ENCODE data around the gene ZNF580. TPM values are rescaled to one million over a fixed set of nuclear protein-coding genes. Genes with fewer than 3 reads are reported as not detected.
A peak's percentile ranks its signal among the peaks of the same experiment; 100 is the strongest.

Gene ZNF580
- total RNA-seq, 1 experiment from 2014 or later: 22.8 TPM

DNA sequence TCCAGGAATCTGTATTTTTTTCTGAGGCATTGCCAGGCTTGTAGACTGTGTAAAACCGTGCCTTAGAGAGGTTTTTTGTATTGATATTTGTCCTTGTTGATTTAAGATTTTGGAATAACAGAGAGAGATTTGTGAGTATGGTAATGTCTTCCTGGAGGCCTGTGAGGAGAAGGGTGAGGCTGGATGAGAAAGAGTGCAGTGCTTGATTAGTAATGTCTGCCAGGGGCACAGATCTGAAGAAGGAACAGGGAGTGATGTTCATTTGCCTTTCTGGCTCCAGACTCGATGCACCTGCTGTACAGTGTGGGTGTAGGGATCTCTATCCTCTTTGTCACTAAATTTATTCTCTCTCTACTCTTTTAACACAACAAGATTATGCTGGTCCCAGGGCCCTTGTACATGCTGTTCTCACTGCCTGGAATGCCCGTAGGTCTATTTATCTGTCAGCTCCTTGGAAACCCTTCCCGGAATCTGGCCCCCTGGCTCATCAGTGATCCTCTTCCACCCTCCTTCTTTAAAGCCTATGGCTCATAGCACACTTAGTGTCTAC, 45.7 kb upstream of the ZNF580 start:
- H2BK15ac ChIP-seq (ENCODE audit: low read depth, low read length): no peak overlapping the region
- H3K27me3 ChIP-seq (ENCODE audit: insufficient read depth, low read length): no peaks in the 10 kb centered on the region
- no peak overlapping the region for H3K18ac ChIP-seq (ENCODE audit: insufficient read length, low read depth, low read length)
- H4K20me1 ChIP-seq (ENCODE audit: control insufficient read depth, insufficient read depth, insufficient read length): peaks cover 2% of the 10 kb centered on the region
- H3K23me2 ChIP-seq (ENCODE audit: insufficient read length, low read depth, low read length, poor library complexity, severe bottlenecking): no peaks in the 10 kb centered on the region
- no peak overlapping the region for H3K23ac ChIP-seq (ENCODE audit: insufficient read length, low read depth, low read length)
- TF ChIP-seq, protein P1, sequence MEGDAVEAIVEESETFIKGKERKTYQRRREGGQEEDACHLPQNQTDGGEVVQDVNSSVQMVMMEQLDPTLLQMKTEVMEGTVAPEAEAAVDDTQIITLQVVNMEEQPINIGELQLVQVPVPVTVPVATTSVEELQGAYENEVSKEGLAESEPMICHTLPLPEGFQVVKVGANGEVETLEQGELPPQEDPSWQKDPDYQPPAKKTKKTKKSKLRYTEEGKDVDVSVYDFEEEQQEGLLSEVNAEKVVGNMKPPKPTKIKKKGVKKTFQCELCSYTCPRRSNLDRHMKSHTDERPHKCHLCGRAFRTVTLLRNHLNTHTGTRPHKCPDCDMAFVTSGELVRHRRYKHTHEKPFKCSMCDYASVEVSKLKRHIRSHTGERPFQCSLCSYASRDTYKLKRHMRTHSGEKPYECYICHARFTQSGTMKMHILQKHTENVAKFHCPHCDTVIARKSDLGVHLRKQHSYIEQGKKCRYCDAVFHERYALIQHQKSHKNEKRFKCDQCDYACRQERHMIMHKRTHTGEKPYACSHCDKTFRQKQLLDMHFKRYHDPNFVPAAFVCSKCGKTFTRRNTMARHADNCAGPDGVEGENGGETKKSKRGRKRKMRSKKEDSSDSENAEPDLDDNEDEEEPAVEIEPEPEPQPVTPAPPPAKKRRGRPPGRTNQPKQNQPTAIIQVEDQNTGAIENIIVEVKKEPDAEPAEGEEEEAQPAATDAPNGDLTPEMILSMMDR (conservative IDR thresholded peaks at IDR 0.05): no peak
- H3K9me3 ChIP-seq (ENCODE audit: control insufficient read depth, low read depth, low read length): no peaks in the 10 kb centered on the region
- no peak overlapping the region for H3K9ac ChIP-seq (ENCODE audit: extremely low read depth, insufficient read length, low read length)
- H2BK12ac ChIP-seq (ENCODE audit: insufficient read length, low read depth, low read length): no peak overlapping the region
- peaks cover 28 to 36% (median 32%) of the 10 kb centered on the region in 3 experiments; a peak in 6 of 7 replicates for H3K36me3 Mint-ChIP-seq (ENCODE audit: insufficient read depth in 1 of 3, low read depth in 3 of 3)
- H2AFZ ChIP-seq (ENCODE audit: low read length): no peak overlapping the region
- no peak overlapping the region for H3K4me2 ChIP-seq (ENCODE audit: insufficient read depth, insufficient read length, low read length)
- H3K9me3 Mint-ChIP-seq: no peaks in the 10 kb centered on the region; a peak in 1 of 5 replicates
- H3K56ac ChIP-seq (ENCODE audit: insufficient read length, low read depth, low read length): no peak overlapping the region
- H3K4me1 ChIP-seq (ENCODE audit: insufficient read depth, low read length): no peaks in the 10 kb centered on the region; the same call in 1 of the 2 replicates
- peaks cover 19 to 36% of the 10 kb centered on the region in 2 experiments for H3K4me1 Mint-ChIP-seq
- H4K8ac ChIP-seq (replicated peaks; ENCODE audit: insufficient read length, low read depth, low read length): no peak overlapping the region
- no peaks in the 10 kb centered on the region for H3K79me2 ChIP-seq (ENCODE audit: insufficient read depth, low read length)
- H2BK120ac ChIP-seq (ENCODE audit: low read depth, low read length, poor library complexity, severe bottlenecking): no peak overlapping the region
- H3K4me3 Mint-ChIP-seq: peak overlapping the region in 1 of 2 experiments; percentile 31; a peak in 1 of 5 replicates
- H4K5ac ChIP-seq (ENCODE audit: insufficient read length, low read depth, low read length): no peak overlapping the region
- H2BK5ac ChIP-seq (ENCODE audit: insufficient read length, low read length): no peak overlapping the region
- no peak overlapping the region for H4K91ac ChIP-seq (ENCODE audit: insufficient read length, low read depth, low read length)
- WGBS (ENCODE audit: extremely low coverage, insufficient read length, low lambda C conversion rate): no CpG with 5 or more reads among the region's 4 CpGs
- 0 out of 7 replicates have a peak overlapping the region, but pooled peaks of 1 of the 3 experiments have one; percentile 19 for H3K27ac Mint-ChIP-seq
- no peak overlapping the region for H2AK5ac ChIP-seq (ENCODE audit: insufficient read length, low read length)
- H3K14ac ChIP-seq (ENCODE audit: insufficient read depth, low read length): no peak overlapping the region
- no peak overlapping the region for H2BK20ac ChIP-seq (ENCODE audit: low read depth, low read length, poor library complexity, severe bottlenecking)
- H3K27me3 Mint-ChIP-seq (ENCODE audit: low read depth): no peaks in the 10 kb centered on the region; the same call in 1 of the 2 replicates
- no peaks in the 10 kb centered on the region for H3K79me1 ChIP-seq (ENCODE audit: insufficient read depth, low read depth, low read length, poor library complexity, severe bottlenecking)
- H3T11ph ChIP-seq (ENCODE audit: low read length): no peak overlapping the region
- H3K4ac ChIP-seq (ENCODE audit: low read depth, low read length): no peak overlapping the region
- H3K27ac ChIP-seq (ENCODE audit: insufficient read length, low read depth, low read length): no peak overlapping the region
- no peak for DNase-seq
